A673 (cell line): Measurements from ENCODE around the gene PIGT. TPM values are rescaled to one million over a fixed set of nuclear protein-coding genes. Genes with fewer than 3 reads are reported as not detected.
A peak's percentile ranks its signal among the peaks of the same experiment; 100 is the strongest.

Experiments
- BruUV-seq: library from RNA; stranded (reverse); fragments of 400-500 nt; replicated peaks from 2 replicates; lab custom pipeline; 2021; lab: Mats Ljungman, UMichigan
- CTCF ChIA-PET: fragments of 300-600 bp; sonication (Branson Sonifier 250); formaldehyde crosslinking; loops from one replicate; lab custom pipeline; 2022; ENCODE audit warnings: antibody characterized with exemption; lab: Charles Lee
- POLR2A ChIA-PET: fragments of 300-600 bp; sonication (Branson Sonifier 250); formaldehyde crosslinking; loops from one replicate; lab custom pipeline; 2022; ENCODE audit warnings: antibody characterized with exemption; ENCODE audit not compliant: low non-redundant PET; lab: Charles Lee
- DNase-seq: peaks from one replicate; pipeline ENCODE4 v3.0.0-alpha.2; 2015; ENCODE audit warnings: low spot score
- H3K27ac ChIP-seq: fragments of 200-600 bp; sonication (generic); 2 replicates; pipeline ENCODE4 v1.5.1; 2016; ENCODE audit warnings: mixed run types, low read depth, mild to moderate bottlenecking, mixed read lengths, antibody characterized with exemption, low read length; ENCODE audit not compliant: poor library complexity, severe bottlenecking
- H3K27me3 ChIP-seq: fragments of 200-600 bp; sonication (generic); replicated peaks from 2 replicates; pipeline ENCODE4 v1.6.1; 2017; ENCODE audit warnings: mixed run types, low read depth, mild to moderate bottlenecking, mixed read lengths, antibody characterized with exemption, low read length; ENCODE audit not compliant: insufficient read depth, poor library complexity
- H3K36me3 ChIP-seq: fragments of 200-600 bp; sonication (generic); 2 replicates; pipeline ENCODE4 v1.6.1; 2016; ENCODE audit warnings: mixed run types, mild to moderate bottlenecking, mixed read lengths, antibody characterized with exemption, low read length; ENCODE audit not compliant: insufficient read depth, poor library complexity, severe bottlenecking
- H3K4me1 ChIP-seq: fragments of 200-600 bp; sonication (generic); 2 replicates; pipeline ENCODE4 v1.6.1; 2017; ENCODE audit warnings: mixed run types, mild to moderate bottlenecking, mixed read lengths, antibody characterized with exemption, low read length; ENCODE audit not compliant: insufficient read depth, poor library complexity, severe bottlenecking
- H3K4me3 ChIP-seq: fragments of 200-600 bp; sonication (generic); 2 replicates; pipeline ENCODE4 v1.5.1; 2016; ENCODE audit warnings: low read depth, mixed run types, mild to moderate bottlenecking, mixed read lengths, low read length; ENCODE audit not compliant: poor library complexity, severe bottlenecking
- H3K9me3 ChIP-seq: fragments of 200-600 bp; sonication (generic); 2 replicates; pipeline ENCODE4 v1.6.1; 2016; ENCODE audit warnings: mixed run types, low read depth, mild to moderate bottlenecking, mixed read lengths, antibody characterized with exemption, low read length; ENCODE audit not compliant: poor library complexity, severe bottlenecking
- CTCF ChIP-seq: fragments of 300-800, 200-600 bp; sonication (generic); conservative IDR thresholded peaks from 2 replicates; pipeline ENCODE4 v1.5.1; 2017; ENCODE audit warnings: low read depth, mild to moderate bottlenecking, antibody characterized with exemption, low read length, moderate library complexity, mixed read lengths
- EZH2 ChIP-seq: fragments of 200-600 bp; sonication (generic); IDR thresholded peaks from 2 replicates; pipeline ENCODE4 v1.6.1; 2017; ENCODE audit warnings: borderline replicate concordance, low read depth, mild to moderate bottlenecking, mixed read lengths, antibody characterized with exemption, low read length; ENCODE audit not compliant: poor library complexity, severe bottlenecking
- intact Hi-C: fragments of 100-400 bp; cut with micrococcal nuclease; formaldehyde crosslinking; loops from one replicate; pipeline ENCODE4 v1.10.0; 2022; ENCODE audit not compliant: unreplicated experiment
- total RNA-seq: library from RNA; stranded (reverse); gene quantifications from 2 replicates; pipeline ENCODE4 v1.2.3, GENCODE V29; 2021

PIGT gene
- total RNA-seq, 1 experiment from 2014 or later, result 97.2 TPM

- TF ChIP-seq EZH2, result no peak
- TF ChIP-seq CTCF, result peak; percentile 79
- POLR2A ChIA-PET, result interaction anchor here (0.6 kb wide), 1 partner anchor 149 kb away, joined by 4 read pairs; no protein-coding TSS in a partner anchor
- peak; percentile 73 for DNase-seq
- Histone ChIP-seq H3K4me1 (no peaks in the 10 kb centered on the region), H3K36me3 (no peaks in the 10 kb centered on the region), H3K27me3 (no peaks in the 10 kb centered on the region), H3K9me3 (no peaks in the 10 kb centered on the region), H3K4me3 (no peak overlapping the region), H3K27ac (no peak overlapping the region)
- no TSS peak for BruUV-seq
- CTCF ChIA-PET, result interaction anchor here (0.5 to 1.3 kb wide), 5 partner anchors 77 to 131 kb away, joined by 3 to 9 read pairs (median 4); no protein-coding TSS in a partner anchor
- intact Hi-C loops, result loop anchor here (1.0 to 10.0 kb wide), 2 partner anchors 131 to 325 kb away; no protein-coding TSS in a partner anchor
Observed at GRCh38 chr20:45450097-45450818, 34.3 kb downstream of the PIGT start.

- H3K27ac ChIP-seq, result no peak overlapping the region
- no peaks in the 10 kb centered on the region for H3K4me1 ChIP-seq
- TF ChIP-seq EZH2, result no peak
- TF ChIP-seq CTCF, result no peak
- intact Hi-C loops, result loop anchor here (10.0 kb wide), 1 partner anchor 323 kb away; no protein-coding TSS in a partner anchor
- no peaks in the 10 kb centered on the region for H3K36me3 ChIP-seq
- DNase-seq, result no peak
- ChIA-PET CTCF (interaction anchor here (0.9 kb wide), 1 partner anchor 10 kb away, joined by 3 read pairs; no protein-coding TSS in a partner anchor), POLR2A (no interaction called here)
- H3K9me3 ChIP-seq, result no peaks in the 10 kb centered on the region
- no peaks in the 10 kb centered on the region for H3K27me3 ChIP-seq
- BruUV-seq, result no TSS peak
- H3K4me3 ChIP-seq, result no peak overlapping the region
Observed at GRCh38 chr20:45452238-45452637, 36.3 kb downstream of the PIGT start.

- Histone ChIP-seq H3K36me3 (no peaks in the 10 kb centered on the region), H3K27me3 (no peaks in the 10 kb centered on the region), H3K4me1 (no peaks in the 10 kb centered on the region), H3K9me3 (no peaks in the 10 kb centered on the region), H3K4me3 (no peak overlapping the region), H3K27ac (no peak overlapping the region)
- CTCF ChIA-PET, result interaction anchor here (0.9 kb wide), 1 partner anchor 9 kb away, joined by 3 read pairs; no protein-coding TSS in a partner anchor
- intact Hi-C loops, result loop anchor here (10.0 kb wide), 1 partner anchor 322 kb away; no protein-coding TSS in a partner anchor
- TF ChIP-seq EZH2, result no peak
- TF ChIP-seq CTCF, result no peak
- no TSS peak for BruUV-seq
- POLR2A ChIA-PET, result no interaction called here
- DNase-seq, result no peak
Observed at GRCh38 chr20:45452772-45453691, 37.1 kb downstream of the PIGT start.
